H1 (cell line): ENCODE results near the gene NPPA. TPM values are rescaled to one million over a fixed set of nuclear protein-coding genes. Genes with fewer than 3 reads are reported as not detected.

Experiments
- CTBP2 ChIP-seq: IDR thresholded peaks from 2 replicates; pipeline ENCODE4 v1.7.0; 2011; ENCODE audit warnings: borderline replicate concordance, mild to moderate bottlenecking, moderate library complexity, mixed read lengths, low read length; ENCODE audit not compliant: insufficient read depth, insufficient read length
- CTCF ChIP-seq, 3 experiments: IDR thresholded peaks; 1 replicate in 2 of 3; 2 replicates in 1 of 3; pipeline versions ENCODE4 v1.5.1 to v1.6.1; 2011; ENCODE audit warnings: low read length in 3 of 3, mild to moderate bottlenecking in 3 of 3, inconsistent platforms in 2 of 3, low read depth in 1 of 3, moderate library complexity in 1 of 3; ENCODE audit not compliant: insufficient read depth in 1 of 3; ENCODE audit errors: control extremely low read depth in 1 of 3
- EP300 ChIP-seq, 2 experiments: IDR thresholded peaks; 1 replicate in 1 of 2; 2 replicates in 1 of 2; pipeline ENCODE4 v1.6.1; 2011 to 2012; ENCODE audit warnings: low read depth in 2 of 2, low read length in 2 of 2, mild to moderate bottlenecking in 2 of 2, borderline replicate concordance in 1 of 2, inconsistent platforms in 1 of 2, moderate library complexity in 1 of 2
- KDM5A ChIP-seq: fragments of 200-600 bp; IDR thresholded peaks from 2 replicates; pipeline ENCODE4 v1.7.1; 2012; ENCODE audit warnings: mild to moderate bottlenecking, low read length, inconsistent platforms, mixed read lengths
- SIN3A ChIP-seq, 2 experiments: IDR thresholded peaks in 1 of 2; conservative IDR thresholded peaks in 1 of 2; 2 replicates each; pipeline ENCODE4 v1.6.1; 2011 to 2012; ENCODE audit warnings: low read length in 2 of 2, improper control_type of control experiment in 1 of 2, low read depth in 1 of 2, mild to moderate bottlenecking in 1 of 2
- SIRT6 ChIP-seq: IDR thresholded peaks from one replicate; pipeline ENCODE4 v1.7.1; 2012; ENCODE audit warnings: low read length, inconsistent platforms
- SP2 ChIP-seq: IDR thresholded peaks from 2 replicates; pipeline ENCODE4 v1.6.1; 2012; ENCODE audit warnings: mild to moderate bottlenecking, low read length, inconsistent platforms
- polyA plus RNA-seq, 7 experiments: library from polyadenylated mRNA; depleted of rRNA in 3 of 7; stranded (reverse) in 5 of 7; unstranded in 2 of 7; fragments of >200 nt in 5 of 7; fragments of 200-250 nt in 2 of 7; gene quantifications; 1 replicate in 5 of 7; 2 replicates in 1 of 7; 4 replicates in 1 of 7; pipeline versions ENCODE4 v1.2.1 to v1.2.3, GENCODE V29; 2011 to 2013; ENCODE audit warnings: missing spikeins in 2 of 7, mixed read lengths in 2 of 7
- total RNA-seq: library from RNA; stranded (reverse); fragmentation: NEBNext Ultra II Directional; extraction: Animal tissue kit (Norgen Biotek cat#: 25700); gene quantifications from 2 replicates; pipeline ENCODE4 v1.2.1, GENCODE V29; 2021
- TF ChIP-seq, protein P1 (sequence below): IDR thresholded peaks from 2 replicates; pipeline ENCODE4 v1.6.1; 2012; ENCODE audit warnings: inconsistent platforms

Gene NPPA
- total and polyA plus RNA-seq, 2 of the 8 experiments (the other 6 are each of a cell fraction or from before 2014, with no cell fraction given), result not detected

DNA sequence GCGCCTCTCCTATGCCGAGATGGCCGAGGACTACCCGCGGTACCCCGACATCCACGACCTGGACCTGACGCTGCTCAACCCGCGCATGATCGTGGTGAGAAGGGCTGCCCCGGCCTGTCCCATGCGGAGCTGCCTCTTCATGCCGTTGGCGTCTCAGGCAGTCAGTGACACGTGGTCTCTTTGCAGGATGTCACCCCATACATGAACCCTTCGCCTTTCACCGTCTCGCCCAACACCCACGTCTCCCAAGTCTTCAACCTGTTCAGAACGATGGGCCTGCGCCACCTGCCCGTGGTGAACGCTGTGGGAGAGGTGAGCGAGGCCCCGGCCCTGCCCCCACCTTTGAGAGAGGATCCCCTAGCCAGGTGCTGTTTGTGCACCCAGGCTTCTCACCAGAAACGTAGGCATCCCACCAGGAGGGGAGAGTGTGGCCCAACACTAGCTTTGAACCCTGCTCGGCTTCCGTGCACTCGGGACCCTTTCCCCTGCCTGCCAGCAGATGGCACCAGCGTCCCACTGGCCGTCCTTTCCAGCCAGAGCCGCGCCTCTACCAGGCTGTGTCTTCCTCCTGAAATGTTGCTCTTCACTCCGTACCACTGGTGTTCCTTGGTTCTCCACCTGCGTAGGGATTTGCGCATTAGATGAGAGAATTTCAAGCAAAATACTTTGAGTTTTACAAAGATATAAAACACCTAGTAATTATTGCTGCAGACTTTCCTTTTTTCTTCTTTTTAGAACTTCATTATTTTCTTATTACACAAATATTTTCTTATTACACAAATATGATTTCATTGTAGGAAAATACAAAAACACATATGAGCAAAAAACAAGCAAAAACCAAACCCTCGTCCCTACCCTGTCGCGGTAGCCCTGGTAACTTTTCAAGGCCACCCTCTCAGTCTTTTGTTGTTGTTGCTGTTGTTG, 9.0 kb downstream of the NPPA start (continued):
- TF ChIP-seq CTBP2 (no peak), EP300 (IDR thresholded peaks at IDR 0.05; ENCODE audit: borderline replicate concordance in 1 of 2, low read depth in 2 of 2, low read length in 2 of 2) (no peak), SIRT6 (no peak), CTCF (IDR thresholded peaks at IDR 0.05; ENCODE audit: control extremely low read depth in 1 of 3, insufficient read depth in 1 of 3, low read depth in 1 of 3, low read length in 3 of 3) (peak; percentile 96 to 100 (median 99)), SIN3A (conservative IDR thresholded peaks at IDR 0.05 in 1 of 2, IDR thresholded peaks at IDR 0.05 in 1 of 2; ENCODE audit: low read depth in 1 of 2, low read length in 2 of 2) (0 out of 4 replicates have a peak, but pooled peaks of 1 of the 2 experiments have one; percentile 52), KDM5A (peak; percentile 35; the same call in 1 of the 2 replicates), SP2 (no peak)
- TF ChIP-seq, protein P1, sequence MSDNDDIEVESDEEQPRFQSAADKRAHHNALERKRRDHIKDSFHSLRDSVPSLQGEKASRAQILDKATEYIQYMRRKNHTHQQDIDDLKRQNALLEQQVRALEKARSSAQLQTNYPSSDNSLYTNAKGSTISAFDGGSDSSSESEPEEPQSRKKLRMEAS, result no peak
